Measurements from ENCODE around the gene DDX51.
"Not testable (repeated sequence)": the region's sequence is repeated elsewhere in the genome, so short reads cannot be mapped to it uniquely, and the experiment has no call there.

Gene DDX51

DNA sequence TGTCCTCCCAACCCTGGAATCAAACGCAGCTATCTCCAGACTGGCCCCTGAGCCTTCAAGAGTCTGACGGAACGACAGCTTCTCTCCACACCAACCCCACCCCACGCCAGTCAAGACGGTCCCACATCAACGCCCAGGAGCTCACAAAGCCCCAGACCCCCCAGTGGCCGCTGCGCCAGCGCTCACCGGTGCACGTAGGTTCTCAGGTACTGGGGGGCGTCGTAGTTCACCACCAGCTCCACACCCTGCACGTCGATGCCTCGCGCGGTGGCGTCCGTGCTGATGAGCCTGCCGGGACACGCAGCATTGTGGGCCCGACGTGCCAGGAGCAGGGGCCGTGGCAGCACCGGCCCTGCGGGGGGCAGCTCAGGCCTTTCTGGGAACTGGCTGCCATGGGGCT lies 4.2 kb downstream of the DDX51 start:
- DNase-seq (ENCODE audit: low spot score) = no peak

DNA sequence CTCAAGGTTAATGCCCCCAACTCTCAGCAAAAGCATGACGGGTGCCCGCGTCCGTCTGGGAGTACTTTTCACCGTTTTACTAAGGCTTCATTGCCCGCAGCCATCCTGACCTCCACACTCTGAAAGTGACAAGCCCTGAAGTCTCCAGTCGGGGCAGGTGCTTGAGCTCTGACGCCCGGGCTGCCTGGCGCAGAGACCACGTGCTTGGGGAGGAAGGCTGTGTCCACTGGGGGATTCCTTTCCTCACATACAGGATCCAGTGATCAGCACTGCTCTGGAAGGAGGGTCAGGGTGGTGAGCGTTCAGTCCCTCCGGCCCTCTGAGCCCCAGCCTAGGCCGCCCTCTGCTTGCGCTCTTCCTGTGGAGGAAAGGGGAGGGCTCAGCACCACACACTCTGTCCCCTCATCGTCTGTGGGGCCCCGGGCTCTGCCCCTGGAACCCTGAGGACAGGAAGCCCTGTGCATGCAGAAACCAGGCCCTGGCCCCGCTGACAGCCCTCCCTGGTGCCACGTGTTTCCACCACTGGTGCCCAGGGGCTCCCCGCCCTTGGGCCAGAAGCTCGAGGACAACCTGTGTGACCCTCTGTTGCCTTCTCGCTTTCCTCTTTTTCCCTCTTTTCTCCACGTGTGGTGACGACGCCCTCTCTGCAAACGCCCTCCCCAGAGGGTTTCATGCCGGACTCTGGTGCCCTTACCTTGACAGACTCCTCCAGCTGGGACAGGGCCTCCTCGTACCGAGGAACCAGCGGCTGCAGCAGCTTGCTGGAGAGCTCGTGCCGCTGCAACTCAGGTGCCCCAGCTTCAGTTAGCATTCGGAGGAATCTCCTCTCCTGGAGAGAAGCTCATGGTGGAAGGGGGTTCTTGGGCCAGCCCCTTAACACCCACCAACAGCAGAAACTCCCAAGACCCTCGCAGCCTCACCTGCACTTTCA lies 4.9 kb downstream of the DDX51 start:
- DNase-seq (ENCODE audit: low spot score) = no peak

DNA sequence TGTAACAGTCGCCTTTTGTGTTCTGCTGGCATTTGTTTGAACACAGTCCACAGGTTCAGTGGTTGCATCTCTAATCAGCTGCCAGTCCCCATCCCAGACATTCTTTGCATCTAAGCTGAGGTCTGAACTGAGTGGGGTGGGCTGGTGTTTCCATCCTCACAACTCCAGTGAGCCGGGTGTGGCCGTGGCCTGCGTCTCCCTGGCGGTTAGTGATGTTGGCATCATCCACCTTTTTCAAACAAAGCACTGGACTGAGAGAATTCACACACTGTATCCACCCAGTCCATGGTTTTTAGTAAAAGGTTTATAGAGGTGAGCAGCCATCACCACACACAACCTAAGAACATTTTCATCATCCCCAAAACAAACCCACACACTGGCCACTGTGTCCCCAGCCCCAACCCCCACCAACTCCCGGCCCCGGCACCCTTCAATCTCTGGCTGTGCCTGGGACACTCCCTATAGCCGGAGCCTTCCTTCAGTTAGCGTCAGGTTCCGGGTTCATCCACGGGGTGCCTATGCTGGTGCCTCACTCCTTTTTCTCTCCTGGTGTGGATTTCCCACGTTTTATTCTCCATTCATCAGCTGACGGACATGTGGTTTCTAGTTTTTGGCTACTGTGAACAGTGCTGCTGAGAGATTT lies 6.5 kb downstream of the DDX51 start:
- DNase-seq (ENCODE audit: low spot score) = no peak

DNA sequence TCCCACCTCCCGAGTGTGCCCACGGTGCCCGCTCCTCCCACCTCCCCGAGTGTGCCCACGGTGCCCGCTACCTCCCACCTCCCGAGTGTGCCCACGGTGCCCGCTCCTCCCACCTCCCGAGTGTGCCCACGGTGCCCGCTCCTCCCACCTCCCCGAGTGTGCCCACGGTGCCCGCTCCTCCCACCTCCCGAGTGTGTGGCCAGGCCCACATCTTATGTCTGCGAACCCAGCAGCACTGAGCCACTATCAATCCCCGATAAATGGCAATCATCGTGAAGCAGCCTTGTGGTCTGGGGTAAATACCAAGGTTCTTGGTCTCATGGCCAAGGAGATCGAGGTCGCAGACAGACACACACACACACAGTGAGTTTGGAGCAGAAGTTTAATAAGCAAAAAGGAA lies 7.9 kb downstream of the DDX51 start:
- DNase-seq (ENCODE audit: low spot score) = not testable (repeated sequence)

DNA sequence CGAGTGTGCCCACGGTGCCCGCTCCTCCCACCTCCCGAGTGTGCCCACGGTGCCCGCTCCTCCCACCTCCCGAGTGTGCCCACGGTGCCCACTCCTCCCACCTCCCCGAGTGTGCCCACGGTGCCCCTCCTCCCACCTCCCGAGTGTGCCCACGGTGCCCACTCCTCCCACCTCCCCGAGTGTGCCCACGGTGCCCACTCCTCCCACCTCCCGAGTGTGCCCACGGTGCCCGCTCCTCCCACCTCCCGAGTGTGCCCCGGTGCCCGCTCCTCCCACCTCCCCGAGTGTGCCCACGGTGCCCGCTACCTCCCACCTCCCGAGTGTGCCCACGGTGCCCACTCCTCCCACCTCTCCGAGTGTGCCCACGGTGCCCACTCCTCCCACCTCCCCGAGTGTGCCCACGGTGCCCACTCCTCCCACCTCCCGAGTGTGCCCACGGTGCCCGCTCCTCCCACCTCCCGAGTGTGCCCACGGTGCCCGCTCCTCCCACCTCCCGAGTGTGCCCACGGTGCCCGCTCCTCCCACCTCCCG lies 9.4 kb downstream of the DDX51 start:
- not testable (repeated sequence) for DNase-seq (ENCODE audit: low spot score)

DNA sequence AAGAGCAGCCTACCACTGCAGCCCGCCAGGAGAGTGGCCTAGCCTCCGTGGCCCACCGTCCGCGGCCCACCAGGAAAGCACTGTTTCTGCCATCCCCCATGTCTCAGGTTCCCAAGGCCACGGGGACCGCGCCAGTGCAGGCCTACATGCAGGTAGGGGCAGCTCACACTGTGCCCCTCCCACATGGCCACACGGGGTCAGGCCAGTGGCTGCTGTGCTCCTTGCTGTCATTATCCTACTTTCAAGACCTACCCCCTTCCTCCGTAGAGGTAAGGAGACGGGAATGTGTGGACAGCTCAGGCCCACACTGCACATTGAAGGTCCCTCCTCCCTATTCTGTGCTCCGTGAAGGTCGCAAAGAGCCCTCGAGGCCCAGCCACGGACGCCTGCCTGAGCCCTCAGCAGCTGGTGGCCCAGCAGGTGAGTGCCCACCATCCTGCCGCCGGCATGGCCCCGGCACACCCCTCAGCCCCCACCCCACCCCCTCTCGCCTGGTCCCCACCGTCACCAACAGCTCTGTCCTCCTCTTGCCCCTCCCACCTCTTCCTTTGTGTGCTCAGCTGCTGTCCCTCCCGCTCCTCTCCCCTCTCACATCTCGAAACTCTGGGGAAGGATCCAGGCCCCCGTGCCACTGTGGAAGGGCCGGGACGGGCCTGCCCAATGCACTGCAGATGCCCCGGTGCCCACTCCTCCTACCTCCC lies 10.0 kb downstream of the DDX51 start:
- no peak for DNase-seq (ENCODE audit: low spot score)

DNA sequence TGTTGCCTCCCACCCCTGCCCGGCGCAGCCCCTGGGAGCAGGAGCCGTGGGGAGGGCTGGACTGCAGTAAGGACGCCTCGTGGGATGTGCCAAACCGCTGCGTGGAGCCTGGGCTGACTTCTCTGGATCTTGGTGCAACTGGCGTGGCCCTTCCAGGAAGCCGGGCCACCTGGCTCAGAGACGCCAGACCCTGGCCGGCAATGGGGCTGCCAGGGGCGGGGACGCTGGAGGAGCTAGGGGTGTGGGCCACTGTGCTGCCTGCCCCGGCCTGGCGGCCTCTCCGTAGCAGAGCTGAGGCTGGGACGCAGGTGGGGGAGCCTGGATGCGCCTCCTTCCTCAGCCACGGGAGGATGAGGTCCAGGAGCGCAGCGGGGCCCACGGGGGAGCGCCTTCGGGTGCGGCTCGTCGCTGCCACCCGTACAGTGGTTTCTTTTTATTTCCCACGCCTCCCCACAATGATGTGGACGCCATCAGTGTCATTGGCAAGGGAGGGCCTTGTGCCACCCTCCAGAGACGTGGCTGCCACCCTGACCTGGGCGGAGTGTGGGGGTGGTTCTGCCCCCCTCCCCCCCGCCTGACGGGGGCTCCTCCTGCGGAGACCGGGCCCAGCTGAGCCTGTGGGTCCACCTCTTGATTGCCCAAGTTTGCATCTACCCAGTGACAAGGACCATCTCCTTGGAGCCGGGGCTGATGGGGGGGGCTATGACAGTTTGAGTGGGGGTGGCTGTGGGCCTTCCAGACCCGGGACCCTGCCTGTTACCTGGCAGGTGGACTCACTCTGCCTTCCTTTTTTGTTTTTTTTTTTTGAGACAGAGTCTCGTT lies 11.3 kb downstream of the DDX51 start:
- no peak for DNase-seq (ENCODE audit: low spot score)

DNA sequence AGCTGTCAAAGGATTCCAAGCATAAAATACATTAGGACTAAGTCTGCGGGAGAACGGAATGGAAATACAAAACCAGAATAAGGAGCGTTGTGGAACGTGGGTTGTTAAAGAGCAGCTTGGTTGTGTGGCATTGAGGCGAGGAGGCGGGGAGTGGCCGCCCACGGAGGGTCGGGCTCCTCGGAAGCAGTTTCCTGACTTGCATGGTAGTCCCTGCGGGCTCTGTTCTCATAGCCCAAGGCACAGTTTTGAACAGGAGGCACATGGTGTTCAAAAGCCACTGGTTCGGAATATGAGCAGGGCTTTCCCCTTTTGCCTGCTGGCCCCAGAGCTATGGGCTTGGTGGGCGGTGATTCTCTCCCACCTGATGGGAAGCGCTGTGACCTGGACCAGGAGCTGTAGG lies 12.2 kb downstream of the DDX51 start:
- DNase-seq (ENCODE audit: low spot score) = no peak

DNA sequence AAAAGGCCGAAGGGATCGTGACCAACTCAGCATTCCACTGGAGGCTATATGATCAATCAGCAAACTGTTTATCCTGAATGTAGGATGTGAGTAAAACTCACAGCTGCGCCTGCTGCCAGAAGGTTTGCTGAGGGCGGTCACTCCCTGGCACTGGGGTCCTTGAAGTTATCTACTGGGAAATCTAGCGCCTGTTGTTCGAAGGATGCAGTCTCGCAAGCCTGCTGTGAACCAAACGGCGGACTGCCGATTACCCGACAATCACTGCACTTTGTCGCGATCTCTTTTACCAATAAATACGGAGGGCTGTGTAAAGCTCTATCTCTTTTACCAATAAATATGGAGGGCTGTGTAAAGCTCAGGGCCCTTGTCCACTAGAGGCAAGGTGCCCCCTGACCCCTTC lies 12.9 kb downstream of the DDX51 start:
- no peak for DNase-seq (ENCODE audit: low spot score)

DNA sequence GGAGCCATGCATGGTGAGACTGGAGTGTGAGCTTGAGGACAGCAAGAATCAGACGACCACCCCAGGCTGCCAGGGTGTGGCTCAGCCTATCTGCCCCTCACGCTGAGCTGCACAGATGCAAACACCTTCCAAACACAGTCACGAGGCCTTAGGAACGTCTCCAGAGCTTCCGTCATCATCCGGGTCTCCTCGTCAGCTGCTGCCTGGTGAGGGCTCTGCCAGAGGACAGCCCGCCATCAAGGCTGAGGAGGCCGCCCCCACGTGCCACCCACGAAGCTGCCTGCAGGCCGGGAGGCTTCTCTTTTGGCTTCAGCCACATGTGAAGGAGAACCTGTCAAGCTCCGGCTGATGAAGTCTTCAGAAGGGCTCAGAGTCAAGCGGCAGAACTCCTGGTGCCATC lies 13.4 kb downstream of the DDX51 start:
- no peak for DNase-seq (ENCODE audit: low spot score)

DNA sequence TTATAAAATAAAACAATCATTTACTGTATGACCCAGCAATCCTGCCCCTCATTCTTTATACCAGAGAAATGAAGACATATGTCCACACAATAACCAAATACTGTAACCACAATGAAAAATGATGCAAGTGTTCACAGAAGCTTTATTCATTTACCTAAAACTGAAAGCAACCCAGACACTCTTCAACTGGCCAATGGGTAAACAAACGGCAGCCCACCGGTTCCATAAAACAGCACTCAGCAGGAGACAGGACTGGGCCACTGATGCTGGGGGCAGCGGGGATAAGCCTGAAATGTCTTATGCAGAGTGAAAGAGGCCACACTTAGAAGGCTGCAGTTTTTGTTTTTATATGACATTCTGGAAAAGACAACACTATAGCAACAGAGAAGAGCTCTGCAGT lies 15.1 kb downstream of the DDX51 start:
- no peak for DNase-seq (ENCODE audit: low spot score)

DNA sequence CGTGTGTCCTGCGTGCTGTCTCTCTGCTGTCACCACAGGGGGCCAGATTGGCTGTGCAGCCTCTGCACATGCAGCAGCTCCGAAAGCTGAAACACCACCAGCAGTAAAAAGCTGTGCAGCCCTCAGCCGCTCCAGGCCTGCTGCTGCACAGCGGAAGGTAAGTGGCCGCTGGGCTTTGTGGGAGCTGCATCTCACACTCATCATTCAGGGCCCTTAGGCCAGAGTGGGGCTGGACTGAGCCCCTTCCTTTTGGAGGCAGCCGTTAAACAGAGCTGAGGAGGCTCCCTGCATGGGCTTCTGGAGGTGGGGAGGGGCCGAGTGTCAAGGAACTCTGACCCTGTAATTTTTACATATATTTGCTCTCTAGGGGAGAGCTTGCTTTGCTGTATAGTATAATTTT lies 17.1 kb downstream of the DDX51 start:
- no peak for DNase-seq (ENCODE audit: low spot score)

DNA sequence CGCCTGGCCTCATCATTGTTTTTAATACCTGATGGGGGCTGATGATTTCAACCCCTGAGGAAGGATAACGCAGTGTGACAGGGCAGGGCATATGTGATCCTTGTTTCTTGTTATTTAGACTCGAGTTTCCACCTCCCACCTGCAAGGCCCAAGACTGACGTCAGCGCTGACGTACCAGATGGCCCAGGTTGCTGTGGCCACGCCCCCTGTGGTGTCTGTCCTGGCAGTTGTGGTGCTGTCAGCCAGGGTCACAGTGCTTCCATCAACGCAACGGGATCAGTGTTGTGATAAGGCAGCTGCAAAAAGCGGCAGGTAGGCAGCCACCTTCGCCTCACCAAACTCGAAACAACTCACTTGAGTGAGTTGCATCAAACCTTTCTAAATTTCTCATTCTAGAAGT lies 18.4 kb downstream of the DDX51 start:
- no peak for DNase-seq (ENCODE audit: low spot score)

DNA sequence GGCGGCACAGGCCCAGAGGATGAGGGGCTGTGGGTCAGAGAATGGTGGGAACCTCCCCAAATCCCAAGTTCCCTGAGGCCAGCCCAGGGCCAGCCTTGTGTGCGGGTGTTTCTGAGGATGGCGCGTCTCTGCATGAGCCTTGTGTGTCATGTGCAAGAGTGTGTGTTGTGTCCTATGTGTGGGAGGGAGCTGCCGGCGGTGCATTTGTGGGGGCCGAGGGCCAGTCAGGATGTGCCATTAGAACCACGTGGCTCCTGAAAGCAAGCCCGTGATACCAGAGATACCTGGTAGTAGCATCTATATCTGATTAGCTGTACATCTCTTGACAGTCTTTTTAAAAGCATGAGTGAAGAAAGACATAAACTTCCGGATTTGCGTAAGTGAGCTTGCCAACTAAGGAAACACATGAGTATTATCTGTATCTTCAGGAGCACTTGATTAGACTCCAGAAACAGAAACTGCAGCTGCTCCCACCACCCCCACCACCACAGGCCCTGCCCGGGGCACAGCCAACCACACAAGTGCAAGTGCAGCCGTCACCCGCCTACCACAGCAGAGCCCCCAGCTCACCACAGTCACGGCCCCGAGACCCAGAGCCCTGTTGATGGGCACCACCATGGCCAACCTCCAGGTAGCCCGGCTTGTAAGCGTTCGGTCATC lies 19.2 kb downstream of the DDX51 start:
- DNase-seq (ENCODE audit: low spot score) = no peak

DNA sequence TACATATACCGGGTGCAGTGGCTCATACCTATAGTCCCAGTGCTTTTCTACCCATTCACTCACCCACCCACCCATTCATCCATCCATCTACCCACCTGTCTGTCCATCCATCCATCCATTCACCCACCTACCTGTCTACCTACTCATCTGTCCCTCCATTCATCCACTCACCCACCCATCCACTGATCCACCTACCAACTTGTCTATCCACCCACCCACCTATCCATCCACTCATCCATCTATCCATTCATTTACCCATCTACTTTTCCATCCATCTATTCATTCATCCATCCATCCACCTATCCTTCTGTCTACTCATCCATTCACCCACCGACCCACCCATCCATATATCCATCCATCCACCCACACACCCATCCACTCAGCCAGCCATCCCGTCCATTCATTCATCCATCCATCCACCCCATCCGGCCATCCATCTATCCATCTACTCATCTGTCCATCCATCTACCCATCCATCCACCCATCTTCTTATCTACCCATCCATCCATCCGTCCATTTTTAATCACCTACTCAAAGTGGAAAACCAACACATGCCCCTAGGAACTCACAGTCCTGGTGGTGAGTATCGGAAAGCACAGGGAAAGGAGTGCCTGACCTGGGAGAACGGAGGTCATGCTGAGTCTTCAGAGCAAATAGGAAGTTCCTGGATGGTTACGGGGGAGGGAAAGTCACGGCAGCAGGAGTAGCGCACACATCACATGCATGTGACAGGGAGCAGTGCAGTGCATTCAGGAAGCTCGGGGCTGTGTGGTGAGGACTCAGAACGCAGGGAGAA lies 20.0 kb downstream of the DDX51 start:
- DNase-seq (ENCODE audit: low spot score) = no peak

DNA sequence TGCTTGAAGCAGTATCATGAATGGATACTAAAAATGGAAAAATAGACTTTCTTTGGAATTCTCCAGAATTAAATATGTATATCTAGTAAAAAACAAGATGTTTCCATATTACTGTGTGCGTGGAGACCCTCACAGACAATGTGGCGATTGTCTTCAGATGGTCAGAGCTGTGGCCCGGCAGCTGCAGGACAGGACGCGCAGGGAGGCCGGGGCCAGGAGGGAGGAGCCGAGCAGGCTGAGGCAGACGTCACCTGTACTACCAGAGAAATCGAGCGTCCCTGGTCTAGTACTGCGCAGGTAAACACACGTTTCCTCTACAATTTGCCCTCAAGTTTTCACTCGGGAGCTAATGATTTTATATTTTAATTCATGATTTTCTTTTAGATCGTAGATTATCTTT lies 22.8 kb downstream of the DDX51 start:
- no peak for DNase-seq (ENCODE audit: low spot score)

DNA sequence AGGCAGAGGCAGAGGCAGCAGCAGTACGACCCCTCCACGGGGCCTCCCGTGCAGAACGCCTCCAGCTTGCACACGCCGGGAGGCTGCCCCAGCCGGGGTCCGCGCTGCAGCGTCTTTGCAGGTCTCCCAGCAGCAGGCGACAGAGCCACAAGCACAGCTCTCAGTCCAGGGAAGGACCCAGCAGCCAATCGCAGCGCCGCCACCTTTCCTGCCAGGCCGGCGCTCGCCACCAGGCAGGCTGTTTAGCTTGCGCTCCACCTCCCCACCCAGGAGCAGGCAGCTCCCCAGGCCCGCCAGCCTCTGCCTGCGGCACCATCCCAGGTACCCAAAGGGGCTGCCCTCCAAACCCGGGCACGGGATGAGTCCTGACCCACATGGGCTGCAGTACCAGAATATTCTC lies 25.2 kb downstream of the DDX51 start:
- DNase-seq (ENCODE audit: low spot score) = no peak

DNA sequence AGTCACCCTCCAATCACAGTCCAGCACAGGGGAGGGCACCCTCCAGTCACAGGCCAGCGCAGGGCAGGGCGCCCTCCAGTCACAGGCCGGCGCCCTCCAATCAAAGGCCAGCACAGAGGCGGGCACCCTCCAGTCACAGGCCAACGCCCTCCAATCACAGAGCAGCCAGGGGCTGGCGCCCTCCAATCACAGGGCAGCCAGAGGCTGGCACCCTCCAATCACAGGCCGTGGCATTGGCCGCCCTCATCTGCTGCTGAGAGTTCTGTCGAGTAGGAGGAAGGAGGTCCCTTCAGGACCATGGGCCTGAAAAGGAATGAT lies 26.6 kb downstream of the DDX51 start:
- DNase-seq (ENCODE audit: low spot score) = peak; percentile 50

DNA sequence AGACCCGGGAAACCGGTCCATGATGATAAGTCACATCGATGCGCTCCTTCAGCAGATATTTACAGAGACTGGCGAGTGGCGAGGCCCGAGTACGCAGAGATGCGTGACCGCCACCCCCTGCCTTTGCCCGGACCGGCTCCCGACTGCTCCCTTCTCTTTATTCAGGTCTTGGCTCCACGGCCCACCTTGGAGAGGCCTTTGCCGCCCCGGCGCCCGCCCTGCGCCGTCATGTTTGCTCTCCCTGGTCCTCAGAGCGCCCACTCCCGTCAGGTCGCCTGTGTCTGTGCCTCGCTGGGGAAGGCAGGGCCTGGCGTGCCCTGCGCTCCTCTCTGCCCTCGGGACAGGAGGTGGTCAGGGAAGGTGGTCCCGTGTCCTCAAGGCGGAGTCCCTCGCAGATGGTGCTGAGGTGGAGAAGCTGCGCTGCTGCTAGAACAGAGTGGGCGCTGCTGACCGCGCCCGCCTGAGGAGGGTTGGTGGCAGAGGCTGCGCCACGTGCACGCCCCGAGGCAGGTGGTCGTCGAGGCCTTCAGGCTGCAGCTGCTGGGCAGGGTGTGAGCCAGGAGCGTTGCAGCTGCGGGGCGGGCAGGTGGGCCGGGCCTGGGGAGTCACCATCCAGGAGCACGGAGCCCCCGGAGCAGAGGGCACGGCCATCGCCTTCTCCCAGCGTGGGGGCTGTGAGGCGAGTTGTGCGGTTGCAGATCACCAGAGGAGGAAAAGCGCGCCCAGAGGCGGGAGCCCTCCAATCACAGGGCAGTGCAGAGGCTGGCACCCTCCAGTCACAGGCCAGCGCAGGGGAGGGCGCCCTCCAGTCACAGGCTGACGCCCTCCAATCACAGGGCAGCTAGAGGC lies 27.2 kb downstream of the DDX51 start:
- DNase-seq (ENCODE audit: low spot score) = no peak

DNA sequence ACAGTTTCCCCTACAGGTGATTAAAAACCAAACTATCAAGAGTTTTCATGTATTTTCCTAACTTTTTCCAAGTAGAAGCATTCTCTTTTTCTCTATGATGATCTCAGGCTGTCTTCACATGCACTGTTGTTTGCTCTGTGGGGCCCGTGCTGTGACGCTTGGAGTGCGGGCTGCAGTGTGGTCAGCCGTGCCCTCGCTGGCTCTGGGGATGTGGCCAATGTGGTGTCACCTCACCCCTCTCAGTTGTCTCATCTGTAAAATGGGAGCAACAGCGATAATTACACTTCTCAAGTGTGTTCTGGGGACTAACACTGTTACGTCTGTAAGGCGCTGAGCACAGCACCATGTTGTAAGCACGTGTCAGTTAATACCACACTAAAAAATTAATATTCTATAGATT lies 28.6 kb downstream of the DDX51 start:
- no peak for DNase-seq (ENCODE audit: low spot score)
